Measurements from ENCODE around the gene PTX4. TPM values are rescaled to one million over a fixed set of nuclear protein-coding genes. Genes with fewer than 3 reads are reported as not detected.
"Not testable (repeated sequence)": the region's sequence is repeated elsewhere in the genome, so short reads cannot be mapped to it uniquely, and the experiment has no call there.

The PTX4 gene
- total and polyA plus RNA-seq, 2 experiments from 2014 or later: not detected

DNA sequence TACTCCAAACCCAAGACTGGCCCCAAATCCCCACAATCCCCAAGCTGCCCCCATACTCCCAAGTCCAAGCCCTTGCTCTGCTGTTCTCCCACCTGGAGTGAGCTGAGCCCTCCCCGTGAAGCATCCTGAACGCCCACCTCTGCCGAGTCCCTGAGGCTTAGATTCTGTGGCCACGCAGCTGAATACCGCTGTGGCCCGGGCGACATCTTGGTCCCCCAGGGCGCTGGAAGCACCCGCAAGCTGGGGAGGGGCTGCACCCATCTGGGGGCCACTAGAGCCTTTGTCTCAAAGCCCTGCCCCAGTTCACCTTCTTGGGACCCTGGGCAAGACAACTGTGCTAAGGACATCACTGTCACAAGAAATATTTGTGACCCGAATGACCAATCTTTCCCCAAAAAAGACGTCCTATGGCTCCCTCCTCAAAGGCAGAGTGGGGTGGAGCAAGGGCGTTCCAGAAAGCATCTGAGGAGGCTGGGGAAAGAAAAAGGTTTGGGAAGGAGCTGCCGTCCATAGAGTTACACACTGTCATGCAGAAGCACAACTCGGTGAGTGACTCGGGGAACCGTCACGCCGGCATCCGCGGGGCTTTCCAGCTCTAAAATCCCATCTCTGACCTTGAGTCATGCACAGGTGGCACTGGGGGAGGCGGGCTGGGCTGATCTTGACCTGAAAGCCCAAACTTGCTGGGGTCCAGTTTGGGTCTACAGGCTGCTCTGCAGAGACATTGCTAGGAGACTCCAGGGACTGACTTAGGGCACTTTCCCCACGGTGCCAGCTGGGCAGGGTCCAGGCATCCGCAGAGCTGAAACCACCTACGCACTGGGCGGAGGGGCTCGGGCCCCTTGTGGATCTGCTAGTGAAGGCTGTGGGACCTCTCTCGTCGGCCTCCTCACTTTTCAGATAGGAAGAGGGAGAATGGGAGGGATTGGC, 6.6 kb downstream of the PTX4 start:
- no peaks in the 10 kb centered on the region for H3K4me1 Mint-ChIP-seq
- H3K36me3 Mint-ChIP-seq (ENCODE audit: low read depth): no peaks in the 10 kb centered on the region
- no peak overlapping the region for H3K27ac Mint-ChIP-seq
- H3K36me3 ChIP-seq (ENCODE audit: insufficient read depth): no peaks in the 10 kb centered on the region
- no peak overlapping the region for H3K4me3 ChIP-seq
- no peaks in the 10 kb centered on the region for H3K79me2 ChIP-seq (replicated peaks; ENCODE audit: insufficient read depth)
- no peak overlapping the region for H3K27ac ChIP-seq (ENCODE audit: low read depth)
- H3K27me3 Mint-ChIP-seq (ENCODE audit: insufficient read depth, low read depth, poor library complexity): peaks cover 22% of the 10 kb centered on the region
- DNase-seq (ENCODE audit: low spot score) (no peak), ATAC-seq (no peak)
- H2AFZ ChIP-seq: no peak overlapping the region
- H4K20me1 ChIP-seq (replicated peaks; ENCODE audit: insufficient read depth): no peaks in the 10 kb centered on the region
- no peak overlapping the region for H3K4me2 ChIP-seq
- no peaks in the 10 kb centered on the region for H3F3A ChIP-seq (replicated peaks; ENCODE audit: low read depth)
- TF ChIP-seq REST (IDR thresholded peaks at IDR 0.05; ENCODE audit: unreplicated experiment): no peak
- TF ChIP-seq ZNF462 (CRISPR knock-in tag; IDR thresholded peaks at IDR 0.05): no peak
- no peak for TF ChIP-seq ZNF114 (CRISPR knock-in tag; IDR thresholded peaks at IDR 0.05)
- TF ChIP-seq, protein P1, sequence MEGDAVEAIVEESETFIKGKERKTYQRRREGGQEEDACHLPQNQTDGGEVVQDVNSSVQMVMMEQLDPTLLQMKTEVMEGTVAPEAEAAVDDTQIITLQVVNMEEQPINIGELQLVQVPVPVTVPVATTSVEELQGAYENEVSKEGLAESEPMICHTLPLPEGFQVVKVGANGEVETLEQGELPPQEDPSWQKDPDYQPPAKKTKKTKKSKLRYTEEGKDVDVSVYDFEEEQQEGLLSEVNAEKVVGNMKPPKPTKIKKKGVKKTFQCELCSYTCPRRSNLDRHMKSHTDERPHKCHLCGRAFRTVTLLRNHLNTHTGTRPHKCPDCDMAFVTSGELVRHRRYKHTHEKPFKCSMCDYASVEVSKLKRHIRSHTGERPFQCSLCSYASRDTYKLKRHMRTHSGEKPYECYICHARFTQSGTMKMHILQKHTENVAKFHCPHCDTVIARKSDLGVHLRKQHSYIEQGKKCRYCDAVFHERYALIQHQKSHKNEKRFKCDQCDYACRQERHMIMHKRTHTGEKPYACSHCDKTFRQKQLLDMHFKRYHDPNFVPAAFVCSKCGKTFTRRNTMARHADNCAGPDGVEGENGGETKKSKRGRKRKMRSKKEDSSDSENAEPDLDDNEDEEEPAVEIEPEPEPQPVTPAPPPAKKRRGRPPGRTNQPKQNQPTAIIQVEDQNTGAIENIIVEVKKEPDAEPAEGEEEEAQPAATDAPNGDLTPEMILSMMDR (conservative IDR thresholded peaks at IDR 0.05; ENCODE audit: low read depth in 2 of 2): no peak
- no peak for TF ChIP-seq EZH2 (IDR thresholded peaks at IDR 0.05; ENCODE audit: low read depth, unreplicated experiment)
- H3K4me3 Mint-ChIP-seq: no peak overlapping the region
- no peaks in the 10 kb centered on the region for H3K4me1 ChIP-seq (ENCODE audit: insufficient read depth)
- no peaks in the 10 kb centered on the region for H3K27me3 ChIP-seq (ENCODE audit: insufficient read depth)
- H3K9me2 ChIP-seq (ENCODE audit: insufficient read depth): no peaks in the 10 kb centered on the region
- H3K9me3 Mint-ChIP-seq: peaks cover 21% of the 10 kb centered on the region; the same call in 2 of the 3 replicates

DNA sequence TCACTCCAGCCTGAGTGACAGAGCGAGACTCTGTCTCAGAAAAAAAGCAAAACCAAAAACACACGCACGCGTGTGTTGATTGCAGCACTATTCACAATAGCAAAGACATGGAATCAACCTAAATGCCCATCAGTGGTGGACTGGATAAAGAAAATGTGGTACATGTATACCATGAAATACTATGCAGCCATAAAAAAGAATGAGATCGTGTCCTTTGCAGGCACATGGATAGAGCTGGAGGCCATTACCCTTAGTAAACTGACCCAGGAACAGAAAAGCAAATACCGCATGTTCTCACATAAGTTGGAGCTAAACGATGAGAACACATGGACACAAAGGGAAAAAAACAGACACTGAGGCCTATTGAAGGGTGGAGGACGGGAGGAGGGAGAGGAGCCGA, 9.8 kb downstream of the PTX4 start:
- not testable (repeated sequence) for H3K4me3 ChIP-seq; H3K27me3 ChIP-seq (ENCODE audit: insufficient read depth); H3K79me2 ChIP-seq (replicated peaks; ENCODE audit: insufficient read depth); H2AFZ ChIP-seq; H3K36me3 Mint-ChIP-seq (ENCODE audit: low read depth); H3K4me2 ChIP-seq; H3K36me3 ChIP-seq (ENCODE audit: insufficient read depth); H4K20me1 ChIP-seq (replicated peaks; ENCODE audit: insufficient read depth); H3K27ac ChIP-seq (ENCODE audit: low read depth); ATAC-seq; H3K9me2 ChIP-seq (ENCODE audit: insufficient read depth); H3F3A ChIP-seq (replicated peaks; ENCODE audit: low read depth); H3K4me1 ChIP-seq (ENCODE audit: insufficient read depth); H3K4me1 Mint-ChIP-seq; H3K4me3 Mint-ChIP-seq; H3K27ac Mint-ChIP-seq; DNase-seq (ENCODE audit: low spot score)
- Mint-ChIP-seq H3K27me3 (ENCODE audit: insufficient read depth, low read depth, poor library complexity) (peaks cover 13% of the 10 kb centered on the region), H3K9me3 (peaks cover 30% of the 10 kb centered on the region; the same call in 2 of the 3 replicates)
